DMS 273 (cell line): ENCODE measurements around the gene KCNAB3.

Experiments
- DNase-seq: peaks from one replicate; lab custom pipeline; 2025; ENCODE audit not compliant: unreplicated experiment; lab: John Stamatoyannopoulos, UW

Gene KCNAB3

GRCh38 chr17:7881276-7882054 lies 48.2 kb downstream of the KCNAB3 start:
- peak; percentile 88 for DNase-seq

- peak; percentile 23 for DNase-seq
Measured at GRCh38 chr17:7880076-7880868, 49.4 kb downstream of the KCNAB3 start.

GRCh38 chr17:7878234-7878633 lies 51.4 kb downstream of the KCNAB3 start:
- no peak for DNase-seq

- DNase-seq = no peak
Measured at GRCh38 chr17:7875804-7876370, 53.8 kb downstream of the KCNAB3 start.

- DNase-seq = no peak
Measured at GRCh38 chr17:7873051-7873450, 56.6 kb downstream of the KCNAB3 start.
